ENCODE results near the gene LAMB3. TPM values are rescaled to one million over a fixed set of nuclear protein-coding genes. Genes with fewer than 3 reads are reported as not detected.

The LAMB3 gene
- 3.9 and 4.6 TPM in 2 replicates for total RNA-seq

DNA sequence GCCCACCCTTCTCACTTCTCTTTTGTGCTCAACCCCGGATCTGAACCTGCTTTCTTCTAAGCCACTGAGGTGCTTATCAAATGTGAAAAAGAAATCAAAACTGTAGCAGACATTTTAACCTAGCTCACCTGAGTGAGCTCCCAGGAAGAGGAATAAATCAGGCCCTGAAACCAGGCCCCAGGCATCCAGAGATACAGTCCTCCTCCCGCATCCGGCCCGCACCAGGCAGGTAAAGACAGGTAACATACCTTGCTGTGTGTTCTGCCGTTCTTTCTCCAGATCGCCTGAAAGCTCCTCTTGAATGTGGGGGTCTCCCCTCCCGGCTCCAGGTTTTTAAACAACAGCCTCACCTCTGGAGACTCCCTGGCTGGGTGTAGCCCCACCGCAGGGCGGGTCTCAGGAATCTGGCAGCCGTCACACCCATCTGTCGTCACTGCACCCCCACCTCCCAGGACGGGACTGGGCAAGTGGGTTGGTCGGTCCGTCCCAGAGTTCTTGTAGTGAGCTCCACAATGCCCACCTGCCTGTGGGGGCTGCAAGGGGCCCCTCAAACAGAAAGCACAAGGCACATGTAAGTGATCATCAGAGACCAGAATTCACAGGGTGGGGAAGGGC is at the start of gene LAMB3:
LAMB3 (minus strand) TSS at position 305 of the 615 bp plus-strand sequence. CDS start 1,481 bp downstream, outside the sequence.

DNA sequence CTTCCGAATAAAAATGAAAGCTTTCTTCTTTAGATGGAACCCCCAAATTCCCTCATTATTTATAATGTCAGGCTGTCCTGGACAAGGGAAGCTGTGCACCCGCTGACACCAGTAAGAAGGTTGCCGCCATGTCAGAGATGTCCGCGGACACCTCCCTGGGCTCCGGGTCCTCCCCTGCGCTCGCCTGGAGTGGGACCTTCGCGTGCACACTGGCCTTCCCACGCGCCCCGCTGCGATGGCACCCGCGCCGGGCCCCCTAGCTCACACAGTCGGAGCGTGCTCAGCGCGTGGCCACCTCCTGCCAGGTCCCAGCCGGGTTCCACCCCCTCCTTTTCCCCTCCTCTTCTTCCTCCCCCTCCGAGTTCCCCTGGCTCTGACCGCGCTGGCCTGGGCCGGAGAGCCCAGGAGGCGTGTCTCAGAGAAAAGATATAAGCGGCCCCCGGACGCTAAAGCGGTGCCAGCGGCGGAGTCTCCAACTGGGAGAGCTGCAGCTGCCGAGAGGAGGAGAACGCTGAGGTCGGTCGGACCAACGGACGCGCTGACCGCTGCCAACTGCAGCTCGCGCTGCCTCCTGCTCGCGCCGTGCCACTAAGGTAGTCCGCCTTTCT is 22.8 kb upstream of the LAMB3 start, which contains the start of gene G0S2:
G0S2 (plus strand) TSS at position 456 of the 608 bp plus-strand sequence. CDS start 273 bp downstream, outside the sequence.

DNA sequence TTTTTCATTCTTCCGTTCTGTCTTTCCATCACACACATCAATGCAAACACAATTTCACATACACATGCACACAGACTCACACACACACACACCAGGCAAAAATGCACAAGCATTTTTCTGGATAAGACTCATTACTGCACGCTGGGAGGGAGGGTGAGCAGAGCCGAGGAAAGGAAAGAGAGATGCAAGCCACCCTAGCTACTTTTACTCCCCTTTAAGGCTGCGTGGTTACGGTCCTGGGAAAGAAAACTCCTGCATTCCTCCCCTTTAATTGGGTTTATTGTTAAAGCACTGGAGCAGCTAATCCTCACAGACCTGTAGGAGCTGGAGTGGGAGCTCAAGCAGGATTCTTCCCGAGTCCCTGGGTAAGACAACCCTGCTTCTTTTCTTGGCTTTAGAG is 68.8 kb downstream of the LAMB3 start, which contains the start of gene CAMK1G:
CAMK1G (plus strand) TSS at position 307 of the 400 bp plus-strand sequence. CDS start 11,270 bp downstream, outside the sequence.

Other genes starting within 250 kb of the LAMB3 start
- not detected in 2 replicates for gene CAMK1G, start 68.7 kb downstream of the LAMB3 start, total RNA-seq
- gene G0S2, start 23.0 kb upstream of the LAMB3 start, total RNA-seq, result 0.65 and 1.6 TPM in 2 replicates
- gene HSD11B1, start 52.4 kb upstream of the LAMB3 start, total RNA-seq, result 0.32 TPM in 1 of 2 replicates, not detected in the other
- gene TRAF3IP3, start 103.6 kb upstream of the LAMB3 start, total RNA-seq, result not detected in 2 replicates
- gene C1orf74, start 132.1 kb upstream of the LAMB3 start, total RNA-seq, result 1.9 and 2.4 TPM in 2 replicates
- gene IRF6, start 153.7 kb upstream of the LAMB3 start, total RNA-seq, result 1.5 and 1.9 TPM in 2 replicates
- gene UTP25, start 175.5 kb upstream of the LAMB3 start, total RNA-seq, result 3.7 and 10.8 TPM in 2 replicates

All from bladder microvascular endothelial cell (primary cell).